Skeletal muscle tissue (tissue), 4 donors: ENCODE measurements around the gene ERGIC2. TPM values are rescaled to one million over a fixed set of nuclear protein-coding genes. Genes with fewer than 3 reads are reported as not detected.

Source experiments
- H3K27ac ChIP-seq: one replicate; pipeline ENCODE4 v1.7.0; 2013; ENCODE audit warnings: mild to moderate bottlenecking, low read depth, low read length, inconsistent platforms
- H3K27me3 ChIP-seq, 3 donors: one replicate each; pipeline ENCODE4 v1.7.0; 2013; ENCODE audit warnings: low read length in 3 of 3; ENCODE audit not compliant: control insufficient read depth in 3 of 3, insufficient read depth in 3 of 3
- H3K36me3 ChIP-seq, 3 donors: one replicate each; pipeline ENCODE4 v1.7.0; 2013; ENCODE audit warnings: low read length in 3 of 3; ENCODE audit not compliant: control insufficient read depth in 3 of 3, insufficient read depth in 3 of 3
- H3K4me1 ChIP-seq, 3 donors: one replicate each; pipeline ENCODE4 v1.7.0; 2013; ENCODE audit warnings: low read length in 3 of 3, mild to moderate bottlenecking in 3 of 3; ENCODE audit not compliant: control insufficient read depth in 3 of 3, insufficient read depth in 3 of 3
- H3K4me3 ChIP-seq, 3 donors: one replicate each; pipeline ENCODE4 v1.7.0; 2013; ENCODE audit warnings: low read length in 3 of 3
- H3K9ac ChIP-seq, 3 donors: one replicate each; pipeline ENCODE4 v1.7.0; 2013; ENCODE audit warnings: low read length in 3 of 3, mild to moderate bottlenecking in 3 of 3, moderate library complexity in 2 of 3, low read depth in 1 of 3
- H3K9me3 ChIP-seq, 3 donors: one replicate each; pipeline ENCODE4 v1.7.0; 2013; ENCODE audit warnings: low read length in 3 of 3; ENCODE audit not compliant: control insufficient read depth in 3 of 3
- total RNA-seq: library from RNA; depleted of rRNA; stranded (reverse); fragments of >200 nt; gene quantifications from one replicate; pipeline ENCODE4 v1.2.3, GENCODE V29; 2014
- donor health status: Osteomylitis.

The ERGIC2 gene
- total RNA-seq, 1 donor from 2014 or later, result 19.8 TPM

DNA sequence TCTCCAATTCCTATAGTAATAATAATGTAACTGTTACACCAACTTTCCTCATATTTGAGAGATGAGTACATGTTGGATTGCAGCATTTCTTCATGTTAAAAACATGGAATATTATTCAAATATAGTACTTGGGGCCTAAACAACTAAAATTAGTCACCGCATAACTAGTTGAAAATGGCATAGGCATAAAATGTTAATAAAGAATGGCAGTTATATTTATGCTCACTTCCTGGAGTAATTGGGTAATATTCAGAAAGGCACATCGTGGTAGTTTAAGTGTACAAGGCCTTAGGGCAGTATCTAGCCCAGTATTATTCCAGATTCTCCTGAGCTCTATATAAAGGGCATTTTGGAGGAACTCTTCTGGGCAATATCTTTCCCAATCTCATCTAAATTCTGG is 46.0 kb downstream of the ERGIC2 start:
- Histone ChIP-seq H3K9ac (no peak overlapping the region), H3K27ac (no peak overlapping the region), H3K4me3 (no peak overlapping the region), H3K36me3 (peaks cover 0 to under 1% (median 0%) of the 10 kb centered on the region in 3 donors), H3K4me1 (no peaks in the 10 kb centered on the region), H3K27me3 (no peaks in the 10 kb centered on the region), H3K9me3 (no peaks in the 10 kb centered on the region)

- H3K36me3 ChIP-seq, result no peaks in the 10 kb centered on the region
- no peak overlapping the region for H3K27ac ChIP-seq
- H3K4me1 ChIP-seq, result no peaks in the 10 kb centered on the region
- no peaks in the 10 kb centered on the region for H3K27me3 ChIP-seq
- no peak overlapping the region for H3K4me3 ChIP-seq
- no peak overlapping the region for H3K9ac ChIP-seq
- H3K9me3 ChIP-seq, result no peaks in the 10 kb centered on the region
Observed at GRCh38 chr12:29333178-29333577, 47.8 kb downstream of the ERGIC2 start.

- H3K4me3 ChIP-seq, result no peak overlapping the region
- H3K27ac ChIP-seq, result no peak overlapping the region
- H3K27me3 ChIP-seq, result no peaks in the 10 kb centered on the region
- H3K9ac ChIP-seq, result no peak overlapping the region
- H3K36me3 ChIP-seq, result no peaks in the 10 kb centered on the region
- no peaks in the 10 kb centered on the region for H3K4me1 ChIP-seq
- H3K9me3 ChIP-seq, result no peaks in the 10 kb centered on the region
Observed at GRCh38 chr12:29329411-29329810, 51.6 kb downstream of the ERGIC2 start.

DNA sequence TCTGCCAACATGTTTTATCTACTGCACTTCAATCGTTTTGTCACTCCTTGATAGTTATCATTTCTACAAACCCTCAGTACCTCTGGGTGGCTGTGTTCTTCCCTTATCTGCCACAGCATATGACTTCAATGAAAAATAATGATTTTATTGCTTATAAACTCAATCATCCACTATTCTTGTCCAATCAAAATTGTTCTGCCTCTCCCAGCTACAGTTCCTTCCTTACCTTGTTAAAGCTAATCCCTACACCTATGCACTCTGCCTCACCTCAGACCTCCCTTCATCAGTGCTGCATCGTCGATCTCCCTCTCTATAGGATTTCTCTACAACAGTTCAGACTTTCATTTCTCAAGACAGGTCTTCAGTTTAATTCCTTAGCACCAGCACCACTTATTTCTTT is 58.8 kb downstream of the ERGIC2 start:
- no peaks in the 10 kb centered on the region for H3K36me3 ChIP-seq
- no peak overlapping the region for H3K27ac ChIP-seq
- H3K9me3 ChIP-seq, result no peaks in the 10 kb centered on the region
- H3K4me1 ChIP-seq, result peaks cover 0 to 2% (median 0%) of the 10 kb centered on the region in 3 donors
- H3K9ac ChIP-seq, result no peak overlapping the region
- H3K4me3 ChIP-seq, result no peak overlapping the region
- H3K27me3 ChIP-seq, result no peaks in the 10 kb centered on the region

DNA sequence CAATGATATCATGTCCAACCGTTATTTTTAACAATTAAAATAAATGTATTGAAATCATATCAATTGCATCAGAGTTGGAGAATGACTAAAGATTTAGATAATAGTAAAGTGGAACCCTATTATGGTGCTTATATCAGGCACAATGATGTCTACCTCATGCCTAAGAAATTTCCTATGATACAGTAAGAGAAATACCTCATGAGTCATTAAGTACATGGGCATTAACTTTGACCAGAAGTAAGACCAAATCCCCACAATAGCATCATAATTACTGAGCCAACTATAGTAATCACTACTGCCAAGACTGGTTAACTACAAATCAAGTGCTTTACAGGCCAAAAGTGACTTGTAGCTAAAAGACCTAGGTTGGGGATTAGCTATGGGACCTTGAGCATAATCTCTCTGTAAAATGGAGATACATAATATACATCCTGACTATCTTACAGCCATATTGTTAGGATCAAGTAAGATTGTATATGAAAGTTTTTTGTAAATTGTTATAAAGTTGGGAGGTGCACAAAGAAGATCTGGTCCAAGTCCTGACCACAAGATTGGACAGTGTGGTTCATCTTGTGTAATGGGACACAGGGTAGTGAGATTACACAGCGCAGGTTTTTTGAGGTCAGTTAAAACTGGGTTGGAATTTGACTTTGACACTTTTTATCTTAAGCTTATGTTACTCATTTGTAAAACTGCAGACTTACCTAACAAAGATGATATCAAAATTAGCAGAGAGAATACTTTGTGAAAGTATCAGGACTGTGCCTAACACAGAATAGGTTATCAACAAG is 60.5 kb downstream of the ERGIC2 start:
- Histone ChIP-seq H3K36me3 (no peaks in the 10 kb centered on the region), H3K4me1 (peaks cover 0 to 2% (median 0%) of the 10 kb centered on the region in 3 donors), H3K9me3 (no peaks in the 10 kb centered on the region), H3K4me3 (no peak overlapping the region), H3K27me3 (no peaks in the 10 kb centered on the region), H3K9ac (no peak overlapping the region), H3K27ac (no peak overlapping the region)

- H3K9me3 ChIP-seq, result no peaks in the 10 kb centered on the region
- no peaks in the 10 kb centered on the region for H3K27me3 ChIP-seq
- H3K4me3 ChIP-seq, result no peak overlapping the region
- no peak overlapping the region for H3K27ac ChIP-seq
- H3K4me1 ChIP-seq, result peaks cover 0 to 2% (median 0%) of the 10 kb centered on the region in 3 donors
- H3K9ac ChIP-seq, result no peak overlapping the region
- H3K36me3 ChIP-seq, result no peaks in the 10 kb centered on the region
Observed at GRCh38 chr12:29317556-29318363, 63.2 kb downstream of the ERGIC2 start.

- no peak overlapping the region for H3K9ac ChIP-seq
- H3K27ac ChIP-seq, result no peak overlapping the region
- H3K36me3 ChIP-seq, result no peaks in the 10 kb centered on the region
- H3K4me3 ChIP-seq, result no peak overlapping the region
- H3K4me1 ChIP-seq, result peaks cover 0 to 2% (median 0%) of the 10 kb centered on the region in 3 donors
- H3K9me3 ChIP-seq, result no peaks in the 10 kb centered on the region
- no peaks in the 10 kb centered on the region for H3K27me3 ChIP-seq
Observed at GRCh38 chr12:29316752-29317151, 64.2 kb downstream of the ERGIC2 start.

- no peaks in the 10 kb centered on the region for H3K27me3 ChIP-seq
- peaks cover 0 to 2% (median 0%) of the 10 kb centered on the region in 3 donors for H3K4me1 ChIP-seq
- no peaks in the 10 kb centered on the region for H3K36me3 ChIP-seq
- H3K4me3 ChIP-seq, result no peak overlapping the region
- H3K9ac ChIP-seq, result no peak overlapping the region
- no peak overlapping the region for H3K27ac ChIP-seq
- no peaks in the 10 kb centered on the region for H3K9me3 ChIP-seq
Observed at GRCh38 chr12:29314416-29314815, 66.6 kb downstream of the ERGIC2 start.

GRCh38 chr12:29310899-29311298 is 70.1 kb downstream of the ERGIC2 start:
- Histone ChIP-seq H3K9ac (no peak overlapping the region), H3K4me3 (no peak overlapping the region), H3K36me3 (no peaks in the 10 kb centered on the region), H3K27me3 (no peaks in the 10 kb centered on the region), H3K9me3 (no peaks in the 10 kb centered on the region), H3K4me1 (no peaks in the 10 kb centered on the region), H3K27ac (no peak overlapping the region)

DNA sequence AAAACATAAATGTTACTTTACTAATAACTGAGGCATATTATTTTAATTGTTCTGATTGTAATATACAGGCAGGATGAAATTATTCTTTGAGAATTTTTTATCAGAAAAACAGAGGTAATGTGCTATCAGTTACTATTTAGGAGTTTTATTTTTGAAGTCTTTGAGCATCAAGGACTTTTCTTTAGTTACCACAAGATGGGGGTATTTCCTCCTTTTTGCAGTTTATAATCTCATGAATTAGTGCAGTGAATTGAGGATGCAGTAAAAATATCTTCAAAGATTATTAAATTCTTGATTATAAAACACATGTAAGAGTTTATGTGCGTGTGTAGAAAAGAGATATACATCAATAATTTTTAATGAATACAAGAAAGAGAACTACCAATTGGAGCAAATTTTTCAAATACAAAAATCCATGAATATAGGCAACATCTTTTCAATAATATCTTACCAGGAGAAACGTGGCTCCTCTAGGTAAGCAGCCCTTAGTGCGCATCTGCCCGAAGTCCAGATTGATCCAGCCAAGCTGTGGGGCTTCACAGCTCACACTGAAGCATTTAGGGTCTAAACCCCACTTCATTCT is 71.6 kb downstream of the ERGIC2 start:
- H3K36me3 ChIP-seq, result no peaks in the 10 kb centered on the region
- H3K4me1 ChIP-seq, result no peaks in the 10 kb centered on the region
- no peaks in the 10 kb centered on the region for H3K9me3 ChIP-seq
- H3K27me3 ChIP-seq, result no peaks in the 10 kb centered on the region
- no peak overlapping the region for H3K27ac ChIP-seq
- no peak overlapping the region for H3K4me3 ChIP-seq
- no peak overlapping the region for H3K9ac ChIP-seq
